HepG2 (cell line): ENCODE data around the gene ATP9A. TPM values are rescaled to one million over a fixed set of nuclear protein-coding genes. Genes with fewer than 3 reads are reported as not detected.
A peak's percentile ranks its signal among the peaks of the same experiment; 100 is the strongest.

Experiments
- ARNTL ChIP-seq: sonication (generic); formaldehyde crosslinking; IDR thresholded peaks from 2 replicates; pipeline ENCODE4 v1.4.0; 2020; ENCODE audit warnings: mild to moderate bottlenecking, missing genetic modification reagents
- BRCA1 ChIP-seq: sonication (generic); formaldehyde crosslinking; IDR thresholded peaks from 2 replicates; pipeline ENCODE4 v1.4.0; 2020; ENCODE audit warnings: missing genetic modification reagents
- ERF ChIP-seq: IDR thresholded peaks from 2 replicates; pipeline ENCODE4 v1.6.1; 2018; ENCODE audit warnings: missing biosample characterization, missing genetic modification reagents
- FOXK2 ChIP-seq: fragments of 450-650 bp; IDR thresholded peaks from 2 replicates; pipeline ENCODE4 v1.6.1; 2016
- GTF3A ChIP-seq: sonication (generic); formaldehyde crosslinking; conservative IDR thresholded peaks from 2 replicates; pipeline ENCODE4 v1.4.0; 2020; ENCODE audit warnings: mild to moderate bottlenecking, missing genetic modification reagents
- HNRNPUL1 ChIP-seq: fragments of 200-400 bp; formaldehyde crosslinking; IDR thresholded peaks from 2 replicates; pipeline ENCODE4 v1.6.1; 2017; ENCODE audit warnings: low read depth, mild to moderate bottlenecking, low read length, moderate library complexity
- JUNB ChIP-seq: sonication (generic); formaldehyde crosslinking; IDR thresholded peaks from 2 replicates; pipeline ENCODE4 v1.8.0; 2022; ENCODE audit warnings: missing genetic modification reagents, mild to moderate bottlenecking, borderline replicate concordance
- SOX6 ChIP-seq, 2 experiments: fragments of 450-650 bp in 1 of 2; sonication (generic) in 1 of 2; formaldehyde crosslinking in 1 of 2; IDR thresholded peaks; 2 replicates each; pipeline versions ENCODE4 v1.4.0 to v1.6.1; 2017 to 2020; ENCODE audit warnings: antibody characterized with exemption in 1 of 2, mild to moderate bottlenecking in 1 of 2, missing genetic modification reagents in 1 of 2
- TBX2 ChIP-seq: sonication (generic); formaldehyde crosslinking; IDR thresholded peaks from 2 replicates; pipeline ENCODE4 v1.5.0; 2020; ENCODE audit warnings: missing genetic modification reagents, mild to moderate bottlenecking, borderline replicate concordance
- ZNF33A ChIP-seq: sonication (generic); formaldehyde crosslinking; IDR thresholded peaks from 2 replicates; pipeline ENCODE4 v1.5.1; 2020; ENCODE audit warnings: missing genetic modification reagents, mild to moderate bottlenecking, moderate library complexity, borderline replicate concordance
- ZNF572 ChIP-seq: sonication (generic); formaldehyde crosslinking; IDR thresholded peaks from 2 replicates; pipeline ENCODE4 v1.5.1; 2020; ENCODE audit warnings: mild to moderate bottlenecking, missing genetic modification reagents
- ZNF709 ChIP-seq: sonication (generic); formaldehyde crosslinking; IDR thresholded peaks from 2 replicates; pipeline ENCODE4 v1.5.0; 2020; ENCODE audit warnings: mild to moderate bottlenecking, missing genetic modification reagents
- ZNF746 ChIP-seq: sonication (generic); formaldehyde crosslinking; IDR thresholded peaks from 2 replicates; pipeline ENCODE4 v1.8.0; 2022; ENCODE audit warnings: mild to moderate bottlenecking, missing genetic modification reagents
- polyA plus RNA-seq, 8 experiments: library from polyadenylated mRNA; depleted of rRNA in 3 of 8; stranded (reverse) in 7 of 8; unstranded in 1 of 8; fragments of >200 nt; fragmentation: Illumina TruSeq in 4 of 8; extraction: Trizol in 4 of 8; gene quantifications; 2 replicates each; pipeline versions ENCODE4 v1.2.1 to v1.2.3, GENCODE V29; 2011 to 2016; ENCODE audit warnings: low read depth in 4 of 8, missing spikeins in 1 of 8, mixed read lengths in 1 of 8; ENCODE audit not compliant: insufficient read depth in 1 of 8
- total RNA-seq, 5 experiments: library from RNA; depleted of rRNA; stranded (reverse); fragments of >200 nt; fragmentation: Illumina TruSeq; extraction: Trizol; gene quantifications; 2 replicates each; pipeline ENCODE4 v1.2.3, GENCODE V29; 2016; ENCODE audit warnings: low read depth in 1 of 5
- TF ChIP-seq, protein P1 (sequence below): IDR thresholded peaks from 2 replicates; pipeline ENCODE4 v1.6.1; 2016; ENCODE audit warnings: low read depth, control low read depth
- TF ChIP-seq, protein P2 (sequence below): sonication (generic); formaldehyde crosslinking; IDR thresholded peaks from 2 replicates; pipeline ENCODE4 v1.5.0; 2020; ENCODE audit warnings: missing genetic modification reagents, mild to moderate bottlenecking, borderline replicate concordance
- TF ChIP-seq, protein P3 (sequence below), 2 experiments: fragments of 450-650 bp in 1 of 2; sonication (generic) in 1 of 2; formaldehyde crosslinking in 1 of 2; IDR thresholded peaks; 2 replicates each; pipeline versions ENCODE4 v1.6.1 to v1.8.0; 2016 to 2022; ENCODE audit warnings: antibody characterized with exemption in 1 of 2, mild to moderate bottlenecking in 1 of 2, missing genetic modification reagents in 1 of 2

ATP9A gene
- total and polyA plus RNA-seq, 2 of the 13 experiments (the other 11 are each of a cell fraction or from before 2014, with no cell fraction given) = 11.8 to 18.5 TPM

DNA sequence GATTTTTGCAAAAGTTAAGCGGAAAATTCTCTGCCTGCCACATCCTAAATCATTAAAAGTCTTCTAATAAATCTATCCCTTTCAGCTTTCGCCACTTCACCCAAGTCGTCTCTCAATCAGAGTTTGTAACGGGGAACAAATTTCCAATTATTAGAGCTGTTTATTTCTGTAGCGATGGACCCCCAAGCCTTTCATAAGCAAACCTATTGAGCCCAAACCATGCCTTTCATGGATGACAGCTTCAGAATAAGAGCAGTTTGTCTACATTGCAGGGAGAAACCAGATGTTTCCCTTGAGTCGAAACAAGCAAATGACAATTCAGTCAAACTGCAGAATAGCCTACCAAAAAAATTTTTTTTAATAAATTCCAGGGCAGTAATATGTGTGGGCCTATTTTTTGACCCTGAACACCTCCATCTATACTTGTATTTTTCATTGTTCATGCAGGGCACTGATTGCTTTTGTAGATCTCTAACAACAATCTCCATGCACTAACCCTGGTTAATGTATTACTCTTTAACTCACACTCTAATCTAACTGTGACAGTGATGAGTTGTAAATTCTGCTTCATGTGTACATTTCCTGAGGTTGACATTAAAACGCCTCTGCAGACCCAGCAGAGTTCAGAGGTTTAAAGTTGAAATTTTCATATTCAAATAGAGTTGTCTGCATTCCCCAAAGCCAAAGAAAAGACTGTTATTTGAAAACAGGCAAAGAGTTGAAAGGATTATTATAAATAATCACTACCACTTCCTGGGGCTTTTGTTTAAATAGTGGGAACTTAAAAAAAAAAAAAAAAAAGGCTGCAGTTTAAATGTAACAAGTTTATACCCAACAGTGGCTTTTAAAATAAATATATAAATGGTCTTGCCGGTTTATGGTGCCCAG is 64.5 kb downstream of the ATP9A start (continued):
- TF ChIP-seq, protein P1, sequence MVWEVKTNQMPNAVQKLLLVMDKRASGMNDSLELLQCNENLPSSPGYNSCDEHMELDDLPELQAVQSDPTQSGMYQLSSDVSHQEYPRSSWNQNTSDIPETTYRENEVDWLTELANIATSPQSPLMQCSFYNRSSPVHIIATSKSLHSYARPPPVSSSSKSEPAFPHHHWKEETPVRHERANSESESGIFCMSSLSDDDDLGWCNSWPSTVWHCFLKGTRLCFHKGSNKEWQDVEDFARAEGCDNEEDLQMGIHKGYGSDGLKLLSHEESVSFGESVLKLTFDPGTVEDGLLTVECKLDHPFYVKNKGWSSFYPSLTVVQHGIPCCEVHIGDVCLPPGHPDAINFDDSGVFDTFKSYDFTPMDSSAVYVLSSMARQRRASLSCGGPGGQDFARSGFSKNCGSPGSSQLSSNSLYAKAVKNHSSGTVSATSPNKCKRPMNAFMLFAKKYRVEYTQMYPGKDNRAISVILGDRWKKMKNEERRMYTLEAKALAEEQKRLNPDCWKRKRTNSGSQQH = 0 out of 2 replicates have a peak, but pooled peaks have one; percentile 17
- TF ChIP-seq, protein P2, sequence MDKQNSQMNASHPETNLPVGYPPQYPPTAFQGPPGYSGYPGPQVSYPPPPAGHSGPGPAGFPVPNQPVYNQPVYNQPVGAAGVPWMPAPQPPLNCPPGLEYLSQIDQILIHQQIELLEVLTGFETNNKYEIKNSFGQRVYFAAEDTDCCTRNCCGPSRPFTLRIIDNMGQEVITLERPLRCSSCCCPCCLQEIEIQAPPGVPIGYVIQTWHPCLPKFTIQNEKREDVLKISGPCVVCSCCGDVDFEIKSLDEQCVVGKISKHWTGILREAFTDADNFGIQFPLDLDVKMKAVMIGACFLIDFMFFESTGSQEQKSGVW = no peak
- TF ChIP-seq ERF = peak; percentile 17; the same call in 1 of the 2 replicates
- no peak for TF ChIP-seq ARNTL (CRISPR knock-in tag)
- 0 out of 2 replicates have a peak, but pooled peaks have one; percentile 23 for TF ChIP-seq BRCA1
- TF ChIP-seq, protein P3, sequence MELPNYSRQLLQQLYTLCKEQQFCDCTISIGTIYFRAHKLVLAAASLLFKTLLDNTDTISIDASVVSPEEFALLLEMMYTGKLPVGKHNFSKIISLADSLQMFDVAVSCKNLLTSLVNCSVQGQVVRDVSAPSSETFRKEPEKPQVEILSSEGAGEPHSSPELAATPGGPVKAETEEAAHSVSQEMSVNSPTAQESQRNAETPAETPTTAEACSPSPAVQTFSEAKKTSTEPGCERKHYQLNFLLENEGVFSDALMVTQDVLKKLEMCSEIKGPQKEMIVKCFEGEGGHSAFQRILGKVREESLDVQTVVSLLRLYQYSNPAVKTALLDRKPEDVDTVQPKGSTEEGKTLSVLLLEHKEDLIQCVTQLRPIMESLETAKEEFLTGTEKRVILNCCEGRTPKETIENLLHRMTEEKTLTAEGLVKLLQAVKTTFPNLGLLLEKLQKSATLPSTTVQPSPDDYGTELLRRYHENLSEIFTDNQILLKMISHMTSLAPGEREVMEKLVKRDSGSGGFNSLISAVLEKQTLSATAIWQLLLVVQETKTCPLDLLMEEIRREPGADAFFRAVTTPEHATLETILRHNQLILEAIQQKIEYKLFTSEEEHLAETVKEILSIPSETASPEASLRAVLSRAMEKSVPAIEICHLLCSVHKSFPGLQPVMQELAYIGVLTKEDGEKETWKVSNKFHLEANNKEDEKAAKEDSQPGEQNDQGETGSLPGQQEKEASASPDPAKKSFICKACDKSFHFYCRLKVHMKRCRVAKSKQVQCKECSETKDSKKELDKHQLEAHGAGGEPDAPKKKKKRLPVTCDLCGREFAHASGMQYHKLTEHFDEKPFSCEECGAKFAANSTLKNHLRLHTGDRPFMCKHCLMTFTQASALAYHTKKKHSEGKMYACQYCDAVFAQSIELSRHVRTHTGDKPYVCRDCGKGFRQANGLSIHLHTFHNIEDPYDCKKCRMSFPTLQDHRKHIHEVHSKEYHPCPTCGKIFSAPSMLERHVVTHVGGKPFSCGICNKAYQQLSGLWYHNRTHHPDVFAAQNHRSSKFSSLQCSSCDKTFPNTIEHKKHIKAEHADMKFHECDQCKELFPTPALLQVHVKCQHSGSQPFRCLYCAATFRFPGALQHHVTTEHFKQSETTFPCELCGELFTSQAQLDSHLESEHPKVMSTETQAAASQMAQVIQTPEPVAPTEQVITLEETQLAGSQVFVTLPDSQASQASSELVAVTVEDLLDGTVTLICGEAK (IDR thresholded peaks at IDR 0.05) = no peak
- TF ChIP-seq, protein P3 (CRISPR knock-in tag; IDR thresholded peaks at IDR 0.05) = no peak; the same call in 1 of the 2 replicates
- peak; percentile 93 for TF ChIP-seq TBX2
- TF ChIP-seq ZNF709 (CRISPR knock-in tag) = no peak
- TF ChIP-seq FOXK2 = peak; percentile 92
- peak; percentile 87; the same call in 1 of the 2 replicates for TF ChIP-seq HNRNPUL1
- TF ChIP-seq ZNF572 = no peak
- TF ChIP-seq ZNF746 = no peak; the same call in 1 of the 2 replicates
- TF ChIP-seq GTF3A = no peak
- TF ChIP-seq SOX6 (IDR thresholded peaks at IDR 0.05) = no peak
- TF ChIP-seq SOX6 (CRISPR knock-in tag; IDR thresholded peaks at IDR 0.05) = peak; percentile 95
- TF ChIP-seq JUNB (CRISPR knock-in tag) = no peak
- TF ChIP-seq ZNF33A = 0 out of 2 replicates have a peak, but pooled peaks have one; percentile 23
